CD1c-positive myeloid dendritic cell (primary cell): ENCODE data around the gene NHERF1.

ENCODE experiments used
- DNase-seq: peaks from one replicate; pipeline ENCODE4 v3.0.0-alpha.2; 2016; ENCODE audit errors: extremely low spot score

NHERF1 gene

GRCh38 chr17:74807925-74808324 is 59.5 kb downstream of the NHERF1 start:
- DNase-seq, result peak; percentile 14

GRCh38 chr17:74808714-74809430 is 60.4 kb downstream of the NHERF1 start:
- peak; percentile 70 for DNase-seq

- no peak for DNase-seq
Observed at GRCh38 chr17:74810699-74811485, 62.5 kb downstream of the NHERF1 start.

GRCh38 chr17:74812109-74813009 is 63.9 kb downstream of the NHERF1 start:
- DNase-seq, result peak; percentile 10

- no peak for DNase-seq
Observed at GRCh38 chr17:74814453-74814852, 66.0 kb downstream of the NHERF1 start.

GRCh38 chr17:74815067-74815466 is 66.6 kb downstream of the NHERF1 start:
- no peak for DNase-seq

GRCh38 chr17:74815550-74816370 is 67.3 kb downstream of the NHERF1 start:
- DNase-seq, result no peak

GRCh38 chr17:74816905-74817620 is 68.6 kb downstream of the NHERF1 start:
- no peak for DNase-seq

- DNase-seq, result no peak
Observed at GRCh38 chr17:74818291-74818938, 70.0 kb downstream of the NHERF1 start.
